ENCODE data around the gene ODAM. TPM values are rescaled to one million over a fixed set of nuclear protein-coding genes. Genes with fewer than 3 reads are reported as not detected.
"Not testable (repeated sequence)": the region's sequence is repeated elsewhere in the genome, so short reads cannot be mapped to it uniquely, and the experiment has no call there.

Gene ODAM
- total RNA-seq, 4 donors from 2014 or later: not detected

DNA sequence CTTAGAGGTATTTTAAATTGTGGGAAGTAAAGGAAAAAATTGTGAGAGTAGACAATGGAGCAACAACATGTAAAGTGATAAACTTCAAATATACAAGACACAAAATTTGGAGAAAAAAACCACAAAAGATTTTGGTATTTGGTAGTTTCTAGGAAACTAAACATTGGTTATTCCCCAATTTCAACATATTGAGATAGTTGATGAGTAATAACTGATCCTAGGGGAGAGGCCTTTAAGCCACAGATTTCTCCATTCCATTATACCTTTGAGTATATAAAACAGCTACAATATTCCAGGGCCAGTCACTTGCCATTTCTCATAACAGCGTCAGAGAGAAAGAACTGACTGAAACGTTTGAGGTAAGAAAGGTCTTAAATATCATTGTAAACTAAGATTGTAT lies 30.3 kb downstream of the ODAM start, which contains the start of gene FDCSP:
FDCSP (plus strand) TSS at position 301 of the 400 bp plus-strand sequence. CDS start 5,071 bp downstream, outside the sequence.
- Histone ChIP-seq H3K36me3 (no peaks in the 10 kb centered on the region), H3K4me1 (no peaks in the 10 kb centered on the region), H3K27me3 (no peaks in the 10 kb centered on the region), H3K27ac (no peak within 1 kb of the TSS), H3K4me3 (no peak within 1 kb of the TSS), H3K9me3 (no peaks in the 10 kb centered on the region)
- no peak for DNase-seq
- 59 to 60% methylated on average over 2 of the region's 2 CpGs for WGBS, 2 donors
- TF ChIP-seq, protein P1, sequence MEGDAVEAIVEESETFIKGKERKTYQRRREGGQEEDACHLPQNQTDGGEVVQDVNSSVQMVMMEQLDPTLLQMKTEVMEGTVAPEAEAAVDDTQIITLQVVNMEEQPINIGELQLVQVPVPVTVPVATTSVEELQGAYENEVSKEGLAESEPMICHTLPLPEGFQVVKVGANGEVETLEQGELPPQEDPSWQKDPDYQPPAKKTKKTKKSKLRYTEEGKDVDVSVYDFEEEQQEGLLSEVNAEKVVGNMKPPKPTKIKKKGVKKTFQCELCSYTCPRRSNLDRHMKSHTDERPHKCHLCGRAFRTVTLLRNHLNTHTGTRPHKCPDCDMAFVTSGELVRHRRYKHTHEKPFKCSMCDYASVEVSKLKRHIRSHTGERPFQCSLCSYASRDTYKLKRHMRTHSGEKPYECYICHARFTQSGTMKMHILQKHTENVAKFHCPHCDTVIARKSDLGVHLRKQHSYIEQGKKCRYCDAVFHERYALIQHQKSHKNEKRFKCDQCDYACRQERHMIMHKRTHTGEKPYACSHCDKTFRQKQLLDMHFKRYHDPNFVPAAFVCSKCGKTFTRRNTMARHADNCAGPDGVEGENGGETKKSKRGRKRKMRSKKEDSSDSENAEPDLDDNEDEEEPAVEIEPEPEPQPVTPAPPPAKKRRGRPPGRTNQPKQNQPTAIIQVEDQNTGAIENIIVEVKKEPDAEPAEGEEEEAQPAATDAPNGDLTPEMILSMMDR (IDR thresholded peaks at IDR 0.05): no peak
- TF ChIP-seq POLR2A (IDR thresholded peaks at IDR 0.05): no peak
- intact Hi-C loops (cut with DNase I): no loop called here

DNA sequence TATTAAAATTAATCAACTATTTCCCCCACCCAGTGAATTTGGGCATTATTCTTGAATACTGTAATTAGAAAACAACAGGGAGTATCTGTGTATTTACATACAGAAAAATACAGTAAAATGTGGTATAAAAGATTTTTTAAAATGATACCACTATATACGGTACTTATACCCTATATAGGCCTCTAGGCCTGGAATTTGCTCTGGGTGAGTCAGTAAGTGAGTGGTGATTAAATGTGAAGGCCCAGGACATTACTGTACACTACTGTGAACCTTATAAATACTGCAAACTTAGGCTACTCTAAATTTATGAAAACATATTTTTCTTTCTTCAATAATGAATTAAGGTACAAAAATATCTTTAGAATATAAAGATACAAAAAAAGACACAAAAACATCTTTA lies 40.6 kb downstream of the ODAM start:
- no peak for TF ChIP-seq POLR2A (IDR thresholded peaks at IDR 0.05)
- TF ChIP-seq, protein P1 (IDR thresholded peaks at IDR 0.05): no peak

GRCh38 chr4:70239131-70239883 lies 43.8 kb downstream of the ODAM start:
- TF ChIP-seq, protein P1 (IDR thresholded peaks at IDR 0.05): no peak
- TF ChIP-seq POLR2A (IDR thresholded peaks at IDR 0.05): no peak
- WGBS, 2 donors: 15 to 26% methylated on average over 3 of the region's 3 CpGs
- intact Hi-C loops (cut with DNase I): no loop called here
- DNase-seq: no peak
- H3K4me1 ChIP-seq: no peaks in the 10 kb centered on the region
- H3K4me3 ChIP-seq: no peak overlapping the region
- no peaks in the 10 kb centered on the region for H3K9me3 ChIP-seq
- H3K27ac ChIP-seq: no peak overlapping the region
- H3K27me3 ChIP-seq: no peaks in the 10 kb centered on the region
- H3K36me3 ChIP-seq: no peaks in the 10 kb centered on the region

More for the DNA sequence above, 40.6 kb downstream of the ODAM start:
- Histone ChIP-seq H3K4me1 (no peaks in the 10 kb centered on the region), H3K4me3 (no peak overlapping the region), H3K27ac (no peak overlapping the region), H3K9me3 (no peaks in the 10 kb centered on the region), H3K27me3 (no peaks in the 10 kb centered on the region), H3K36me3 (no peaks in the 10 kb centered on the region)
- intact Hi-C loops (cut with DNase I): no loop called here
- 37 to 88% methylated on average over 1 of the region's 1 CpG for WGBS, 2 donors
- no peak for DNase-seq

DNA sequence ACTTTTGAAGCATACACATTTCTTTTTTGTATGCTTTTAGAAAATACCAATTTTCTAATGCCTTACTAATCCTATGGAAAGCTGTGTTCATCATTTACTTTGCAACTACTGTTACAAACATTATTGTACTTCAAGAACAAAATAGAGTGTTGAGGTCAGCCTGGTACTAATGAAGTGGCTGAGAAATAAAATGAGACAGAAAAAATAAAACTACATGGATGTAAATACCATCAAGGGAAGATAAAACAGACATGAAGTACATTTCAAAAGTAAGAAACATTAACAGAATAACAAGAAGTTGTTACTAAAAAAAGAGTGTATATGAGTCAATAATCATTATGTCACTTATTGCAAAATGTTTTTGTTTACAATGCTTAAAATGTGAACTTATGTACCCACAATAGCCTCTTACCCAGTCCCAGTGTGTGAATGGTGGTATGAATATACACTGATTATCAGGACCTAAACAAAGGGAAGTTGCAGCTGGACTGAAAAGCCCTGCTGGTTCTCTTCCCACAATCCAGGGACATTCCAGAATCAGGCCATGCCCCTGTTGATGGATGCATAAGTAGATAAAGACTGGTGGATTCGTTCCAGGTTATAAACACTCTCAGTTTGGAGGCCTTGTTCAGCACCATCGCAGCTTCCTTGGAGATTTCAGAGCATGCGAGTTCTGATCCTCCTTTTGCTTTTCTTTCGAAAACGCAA lies 44.5 kb downstream of the ODAM start:
- Histone ChIP-seq H3K27me3 (no peaks in the 10 kb centered on the region), H3K4me1 (no peaks in the 10 kb centered on the region), H3K9me3 (no peaks in the 10 kb centered on the region), H3K27ac (no peak overlapping the region), H3K4me3 (no peak overlapping the region), H3K36me3 (no peaks in the 10 kb centered on the region)
- intact Hi-C loops (cut with DNase I): no loop called here
- 57 to 76% methylated on average over 5 of the region's 5 CpGs for WGBS, 2 donors
- TF ChIP-seq, protein P1 (IDR thresholded peaks at IDR 0.05): no peak
- no peak for TF ChIP-seq POLR2A (IDR thresholded peaks at IDR 0.05)
- DNase-seq: no peak

- DNase-seq; H3K27ac ChIP-seq; intact Hi-C loops (cut with DNase I); H3K9me3 ChIP-seq; H3K4me3 ChIP-seq; H3K4me1 ChIP-seq; H3K27me3 ChIP-seq; H3K36me3 ChIP-seq: not testable (repeated sequence)
- 74 to 78% methylated on average over 3 of the region's 3 CpGs for WGBS, 2 donors
These were observed 46.8 kb downstream of the ODAM start, which contains the start of gene CSN3 for GRCh38 chr4:70242297-70242696. Gene CSN3 (plus strand): TSS chr4:70242597. CDS start chr4:70244820, 2,223 bp downstream.

All from esophagus squamous epithelium (tissue), 5 donors.